DND-41 (cell line): ENCODE results near the gene KRT79.

ENCODE experiments used
- EZH2 ChIP-seq: IDR thresholded peaks from 3 replicates; pipeline ENCODE4 v1.6.1; 2012; ENCODE audit warnings: borderline replicate concordance, low read depth, mild to moderate bottlenecking, moderate library complexity, low read length, inconsistent platforms; ENCODE audit not compliant: severe bottlenecking
- TF ChIP-seq, protein P1 (sequence below): IDR thresholded peaks from 2 replicates; pipeline ENCODE4 v1.5.1; 2012; ENCODE audit warnings: borderline replicate concordance, low read length, moderate library complexity, mild to moderate bottlenecking; ENCODE audit not compliant: poor library complexity, severe bottlenecking; ENCODE audit errors: extremely low read depth

DNA sequence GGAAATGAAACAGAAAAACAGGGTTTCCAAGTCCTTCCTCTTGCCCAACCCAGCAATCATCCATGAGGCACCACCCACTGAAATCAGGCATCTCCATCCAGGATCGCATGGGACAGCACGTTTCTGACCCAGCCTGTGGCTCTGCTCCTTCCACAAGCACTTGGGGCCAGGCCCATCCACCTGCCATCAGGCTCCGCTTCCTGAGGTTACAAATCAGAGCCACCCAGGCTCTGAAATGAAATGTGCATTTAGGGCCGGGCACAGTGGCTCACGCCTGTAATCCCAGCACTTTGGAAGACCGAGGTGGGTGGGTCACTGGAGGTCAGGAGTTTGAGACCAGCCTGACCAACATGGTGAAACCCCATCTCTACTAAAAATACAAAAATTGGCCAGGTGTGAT is 15.4 kb upstream of the KRT79 start:
- TF ChIP-seq, protein P1, sequence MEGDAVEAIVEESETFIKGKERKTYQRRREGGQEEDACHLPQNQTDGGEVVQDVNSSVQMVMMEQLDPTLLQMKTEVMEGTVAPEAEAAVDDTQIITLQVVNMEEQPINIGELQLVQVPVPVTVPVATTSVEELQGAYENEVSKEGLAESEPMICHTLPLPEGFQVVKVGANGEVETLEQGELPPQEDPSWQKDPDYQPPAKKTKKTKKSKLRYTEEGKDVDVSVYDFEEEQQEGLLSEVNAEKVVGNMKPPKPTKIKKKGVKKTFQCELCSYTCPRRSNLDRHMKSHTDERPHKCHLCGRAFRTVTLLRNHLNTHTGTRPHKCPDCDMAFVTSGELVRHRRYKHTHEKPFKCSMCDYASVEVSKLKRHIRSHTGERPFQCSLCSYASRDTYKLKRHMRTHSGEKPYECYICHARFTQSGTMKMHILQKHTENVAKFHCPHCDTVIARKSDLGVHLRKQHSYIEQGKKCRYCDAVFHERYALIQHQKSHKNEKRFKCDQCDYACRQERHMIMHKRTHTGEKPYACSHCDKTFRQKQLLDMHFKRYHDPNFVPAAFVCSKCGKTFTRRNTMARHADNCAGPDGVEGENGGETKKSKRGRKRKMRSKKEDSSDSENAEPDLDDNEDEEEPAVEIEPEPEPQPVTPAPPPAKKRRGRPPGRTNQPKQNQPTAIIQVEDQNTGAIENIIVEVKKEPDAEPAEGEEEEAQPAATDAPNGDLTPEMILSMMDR, result no peak
- TF ChIP-seq EZH2, result no peak
